ENCODE data around the gene SELENOS. TPM values are rescaled to one million over a fixed set of nuclear protein-coding genes. Genes with fewer than 3 reads are reported as not detected.

The SELENOS gene
- total and polyA plus RNA-seq, 11 donors, result 38.7 to 209 (median 49.8) TPM

- Histone ChIP-seq H3K4me1 (peaks cover 0 to 11% (median 0%) of the 10 kb centered on the region in 12 donors), H3K27me3 (peaks cover 0 to 5% (median 0%) of the 10 kb centered on the region in 9 donors), H3K9me3 (no peaks in the 10 kb centered on the region), H3K36me3 (peaks cover 0 to 23% (median 0%) of the 10 kb centered on the region in 9 donors), H3K4me3 (no peak overlapping the region), H3K27ac (no peak overlapping the region)
- intact Hi-C loops (cut with DNase I), result loop anchor here in 1 of 10 donors (10.0 kb wide), 1 partner anchor 107 kb away; no protein-coding TSS in a partner anchor
- TF ChIP-seq CTCF (IDR thresholded peaks at IDR 0.05), result no peak
- no peak for TF ChIP-seq POLR2A (IDR thresholded peaks at IDR 0.05)
- no peak for DNase-seq
- WGBS, 4 donors, result 90 to 91% (median 91%) methylated on average over 20 of the region's 20 CpGs
- no peak for ATAC-seq
Observed at GRCh38 chr15:101318147-101318819, 41.0 kb upstream of the SELENOS start.

- ATAC-seq, result no peak
- Histone ChIP-seq H3K27me3 (peaks cover 0 to under 1% (median 0%) of the 10 kb centered on the region in 9 donors), H3K36me3 (peaks cover 0 to 20% (median 0%) of the 10 kb centered on the region in 9 donors), H3K9me3 (no peaks in the 10 kb centered on the region), H3K4me1 (peaks cover 0 to 11% (median 0%) of the 10 kb centered on the region in 12 donors), H3K27ac (no peak overlapping the region), H3K4me3 (no peak overlapping the region)
- 87 to 94% (median 91%) methylated on average over 6 of the region's 6 CpGs for WGBS, 4 donors
- no peak for DNase-seq
- intact Hi-C loops (cut with DNase I), result loop anchor here in 1 of 10 donors (10.0 kb wide), 1 partner anchor 107 kb away; no protein-coding TSS in a partner anchor
- TF ChIP-seq CTCF (IDR thresholded peaks at IDR 0.05) (no peak), POLR2A (IDR thresholded peaks at IDR 0.05) (no peak)
Observed at GRCh38 chr15:101317336-101317872, 40.1 kb upstream of the SELENOS start.

GRCh38 chr15:101316529-101316928 is 39.2 kb upstream of the SELENOS start:
- Histone ChIP-seq H3K36me3 (peaks cover 0 to 16% (median 0%) of the 10 kb centered on the region in 9 donors), H3K27ac (no peak overlapping the region), H3K4me3 (no peak overlapping the region), H3K9me3 (no peaks in the 10 kb centered on the region), H3K27me3 (no peaks in the 10 kb centered on the region), H3K4me1 (peaks cover 0 to 11% (median 0%) of the 10 kb centered on the region in 12 donors)
- 81 to 95% (median 84%) methylated on average over 5 of the region's 5 CpGs for WGBS, 4 donors
- TF ChIP-seq POLR2A (IDR thresholded peaks at IDR 0.05) (no peak), CTCF (IDR thresholded peaks at IDR 0.05) (no peak)
- intact Hi-C loops (cut with DNase I), result loop anchor here in 1 of 10 donors (10.0 kb wide), 1 partner anchor 108 kb away; no protein-coding TSS in a partner anchor
- DNase-seq, result no peak
- ATAC-seq, result no peak

GRCh38 chr15:101315736-101316135 is 38.5 kb upstream of the SELENOS start:
- intact Hi-C loops (cut with DNase I), result loop anchor here in 1 of 10 donors (10.0 kb wide), 1 partner anchor 109 kb away; no protein-coding TSS in a partner anchor
- DNase-seq (no peak), ATAC-seq (no peak)
- H3K36me3 ChIP-seq, result peaks cover 0 to 14% (median 0%) of the 10 kb centered on the region in 9 donors
- 89 to 95% (median 90%) methylated on average over 9 to 10 of the region's 10 CpGs for WGBS, 4 donors
- no peak overlapping the region for H3K27ac ChIP-seq
- H3K4me3 ChIP-seq, result no peak overlapping the region
- peaks cover 0 to 7% (median 0%) of the 10 kb centered on the region in 12 donors for H3K4me1 ChIP-seq
- H3K9me3 ChIP-seq, result no peaks in the 10 kb centered on the region
- no peaks in the 10 kb centered on the region for H3K27me3 ChIP-seq
- no peak for TF ChIP-seq POLR2A (IDR thresholded peaks at IDR 0.05)

Measured in heart left ventricle (tissue), 16 donors.